Neural progenitor cell (in vitro differentiated cells): ENCODE results near the gene STARD8.

ENCODE experiments used
- EZH2 ChIP-seq: fragments of 200-600 bp; sonication (generic); IDR thresholded peaks from 2 replicates; pipeline ENCODE4 v1.6.1; 2017; ENCODE audit warnings: antibody characterized with exemption, mild to moderate bottlenecking, moderate library complexity
- TF ChIP-seq, protein P1 (sequence below): fragments of 200-600 bp; sonication (generic); IDR thresholded peaks from 2 replicates; pipeline ENCODE4 v1.5.1; 2017; ENCODE audit warnings: antibody characterized with exemption, mild to moderate bottlenecking

DNA sequence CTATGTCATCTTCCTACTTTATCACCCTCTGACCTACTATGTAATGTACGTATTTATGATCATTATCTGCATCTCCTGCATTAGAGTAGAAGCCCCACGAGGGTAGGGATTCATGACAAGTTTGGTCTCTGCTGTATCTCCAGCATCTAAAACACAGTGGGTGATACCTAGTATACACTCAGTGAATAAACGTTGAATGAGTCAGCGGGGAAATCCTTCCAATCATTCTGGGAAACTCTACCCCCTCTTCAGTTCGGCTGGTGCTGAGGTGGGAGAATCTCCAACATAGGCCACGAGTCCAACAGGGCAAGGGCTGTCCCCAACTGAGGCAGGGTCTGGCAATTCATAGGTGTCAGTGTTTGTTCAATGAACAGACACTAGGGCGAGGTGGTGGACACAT lies 106.9 kb downstream of the STARD8 start:
- TF ChIP-seq, protein P1, sequence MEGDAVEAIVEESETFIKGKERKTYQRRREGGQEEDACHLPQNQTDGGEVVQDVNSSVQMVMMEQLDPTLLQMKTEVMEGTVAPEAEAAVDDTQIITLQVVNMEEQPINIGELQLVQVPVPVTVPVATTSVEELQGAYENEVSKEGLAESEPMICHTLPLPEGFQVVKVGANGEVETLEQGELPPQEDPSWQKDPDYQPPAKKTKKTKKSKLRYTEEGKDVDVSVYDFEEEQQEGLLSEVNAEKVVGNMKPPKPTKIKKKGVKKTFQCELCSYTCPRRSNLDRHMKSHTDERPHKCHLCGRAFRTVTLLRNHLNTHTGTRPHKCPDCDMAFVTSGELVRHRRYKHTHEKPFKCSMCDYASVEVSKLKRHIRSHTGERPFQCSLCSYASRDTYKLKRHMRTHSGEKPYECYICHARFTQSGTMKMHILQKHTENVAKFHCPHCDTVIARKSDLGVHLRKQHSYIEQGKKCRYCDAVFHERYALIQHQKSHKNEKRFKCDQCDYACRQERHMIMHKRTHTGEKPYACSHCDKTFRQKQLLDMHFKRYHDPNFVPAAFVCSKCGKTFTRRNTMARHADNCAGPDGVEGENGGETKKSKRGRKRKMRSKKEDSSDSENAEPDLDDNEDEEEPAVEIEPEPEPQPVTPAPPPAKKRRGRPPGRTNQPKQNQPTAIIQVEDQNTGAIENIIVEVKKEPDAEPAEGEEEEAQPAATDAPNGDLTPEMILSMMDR = no peak
- no peak for TF ChIP-seq EZH2
